Stimulated activated CD4-positive, alpha-beta T cell treated with anti-CD3 and anti-CD28 coated beads, Interleukin-12 subunit alpha, Interleukin-12 subunit beta, amount 100 ng/mL, for 48 hours (primary cell): Measurements from ENCODE around the gene MITF.

Experiments
- DNase-seq, 3 donors: peaks; one replicate each; pipeline ENCODE4 v3.0.0-alpha.2; 2020; ENCODE audit warnings: low read depth in 2 of 3, low spot score in 1 of 3

The MITF gene

DNA sequence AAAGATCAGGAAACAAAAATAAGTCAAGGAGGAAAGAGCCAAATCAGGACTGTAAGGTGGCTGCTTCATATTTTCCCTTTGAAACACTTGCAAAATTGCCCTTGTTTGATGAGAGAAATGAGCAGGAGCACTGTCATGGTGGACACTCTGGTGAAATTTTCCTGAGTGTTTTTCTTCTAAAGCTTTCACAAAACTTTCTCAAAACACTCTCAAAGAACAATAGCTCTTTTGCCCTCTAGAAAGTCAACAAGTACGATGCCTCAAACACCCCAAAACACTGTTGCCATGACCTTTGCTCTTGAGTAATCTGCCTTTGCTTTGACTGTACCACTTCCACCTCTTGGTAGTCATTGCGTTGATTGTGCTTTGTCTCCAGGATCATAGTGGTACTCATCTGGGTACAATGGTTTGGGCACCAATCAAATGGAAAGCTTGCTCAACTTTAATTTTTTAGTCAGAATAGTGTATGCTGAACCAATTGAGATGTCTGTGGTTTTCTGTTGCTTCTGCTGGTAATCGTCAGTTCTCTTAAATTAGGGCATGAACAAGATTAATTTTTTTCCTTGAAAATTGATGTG, 13.2 kb upstream of the MITF start:
- no peak for DNase-seq

DNA sequence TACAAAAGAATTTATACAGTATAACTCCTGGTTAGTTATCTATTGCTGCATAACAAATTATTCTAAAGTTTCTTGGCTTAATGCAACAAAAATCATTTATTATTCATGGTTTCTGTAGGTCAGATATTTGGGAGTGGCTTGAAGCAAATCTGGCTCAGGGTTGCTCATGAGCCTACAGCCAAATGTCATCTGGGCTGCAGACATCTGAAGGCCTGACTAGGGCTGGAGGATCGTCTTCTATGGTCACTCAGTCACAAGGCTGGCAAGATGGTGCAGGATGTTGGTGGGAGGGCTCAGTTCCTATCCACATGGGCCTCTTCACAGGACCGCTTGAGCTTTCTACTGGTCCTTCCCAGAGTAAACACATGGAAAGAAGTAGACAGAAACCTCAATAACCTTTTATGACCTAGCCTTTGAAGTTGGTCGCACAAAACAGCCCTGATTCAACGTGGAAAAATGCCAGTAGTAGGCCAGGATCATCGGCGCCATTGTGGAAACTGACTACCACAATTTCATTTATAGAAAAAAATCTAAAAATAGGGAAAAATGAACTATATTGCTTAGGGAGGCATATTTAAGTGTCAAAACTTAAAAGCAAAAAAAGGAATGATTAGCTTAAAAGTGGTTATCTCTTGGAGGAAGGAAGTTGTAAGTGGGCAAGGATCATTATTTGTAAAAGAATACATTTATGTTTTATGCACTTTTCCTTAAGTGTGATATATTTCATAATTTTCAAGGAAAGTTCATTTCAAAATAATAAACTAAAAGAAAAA, 9.9 kb upstream of the MITF start:
- DNase-seq, result no peak

- no peak for DNase-seq
These were observed 8.2 kb upstream of the MITF start for GRCh38 chr3:69731080-69731479.

DNA sequence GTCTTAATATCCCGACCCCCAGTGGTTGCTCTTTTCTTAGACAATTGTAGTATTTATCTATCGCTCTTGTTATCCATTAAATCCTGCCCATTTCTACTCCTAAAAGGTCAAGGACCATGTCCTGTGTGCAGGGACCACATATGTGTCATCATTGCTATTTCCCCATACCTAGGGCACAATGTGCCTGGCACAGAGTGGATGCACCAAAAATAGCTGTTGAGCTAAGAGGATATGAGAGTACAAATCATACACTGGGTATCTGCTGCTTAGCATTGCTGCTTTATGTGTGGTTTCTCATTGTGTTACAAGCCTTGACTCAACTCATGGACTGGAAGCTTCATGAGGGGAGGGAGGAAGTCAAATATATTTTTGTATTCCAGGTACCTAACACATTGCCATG, 3.4 kb upstream of the MITF start:
- no peak for DNase-seq

- DNase-seq, result no peak
These were observed 1.9 kb upstream of the MITF start for GRCh38 chr3:69737392-69737791.

- DNase-seq, result no peak
These were observed 949 bp upstream of the MITF start for GRCh38 chr3:69738315-69738714.

- DNase-seq, result no peak
These were observed 433 bp upstream of the MITF start for GRCh38 chr3:69738859-69739203.

DNA sequence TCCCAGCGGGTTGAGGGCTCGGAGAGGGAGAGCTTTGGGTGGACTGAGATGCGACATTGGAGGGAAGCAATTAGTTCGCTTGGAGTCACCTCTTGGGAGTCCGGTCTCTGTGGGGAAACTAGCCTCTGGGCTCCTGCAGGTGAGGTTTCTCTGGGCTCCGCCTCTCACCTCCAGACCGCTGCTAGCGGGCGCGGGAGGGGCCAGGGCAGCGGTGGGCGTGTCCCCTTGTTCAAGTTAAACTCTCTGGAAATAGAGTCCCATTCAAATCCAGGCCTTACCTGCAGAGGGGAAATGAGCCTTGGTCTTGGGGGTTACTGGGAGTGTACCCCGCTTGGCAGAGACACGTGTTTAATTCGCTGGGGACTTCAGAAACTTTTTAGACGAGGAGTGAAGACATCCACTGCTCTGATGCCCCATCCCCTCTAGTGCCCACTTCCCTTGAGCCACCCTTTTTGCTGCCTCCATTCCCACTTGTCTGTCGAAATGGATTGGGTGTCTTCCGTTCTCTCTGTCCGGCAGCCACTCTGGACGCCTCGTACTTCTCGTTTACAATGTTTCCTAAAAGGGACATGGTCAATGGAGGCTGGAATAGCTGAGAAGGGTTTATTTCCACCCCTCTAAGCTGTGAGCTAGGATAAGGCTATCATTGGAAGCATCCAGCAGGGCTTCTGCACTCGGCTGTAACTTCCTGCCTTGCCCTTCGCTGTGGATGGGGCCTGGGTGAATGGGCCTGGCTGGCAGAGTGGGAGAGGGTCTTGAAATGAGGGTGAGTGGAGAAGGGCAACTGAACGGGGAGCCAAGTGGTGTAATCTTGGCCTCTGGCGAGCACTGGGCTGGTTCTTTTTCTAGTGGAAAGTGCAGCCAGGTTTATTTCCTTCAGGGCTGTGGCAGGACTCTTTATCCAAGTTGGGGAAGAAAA, 1.1 kb downstream of the MITF start:
- DNase-seq, result no peak

- no peak for DNase-seq
These were observed 1.9 kb downstream of the MITF start for GRCh38 chr3:69741032-69741767.

- no peak for DNase-seq
These were observed 3.1 kb downstream of the MITF start for GRCh38 chr3:69742391-69742790.

DNA sequence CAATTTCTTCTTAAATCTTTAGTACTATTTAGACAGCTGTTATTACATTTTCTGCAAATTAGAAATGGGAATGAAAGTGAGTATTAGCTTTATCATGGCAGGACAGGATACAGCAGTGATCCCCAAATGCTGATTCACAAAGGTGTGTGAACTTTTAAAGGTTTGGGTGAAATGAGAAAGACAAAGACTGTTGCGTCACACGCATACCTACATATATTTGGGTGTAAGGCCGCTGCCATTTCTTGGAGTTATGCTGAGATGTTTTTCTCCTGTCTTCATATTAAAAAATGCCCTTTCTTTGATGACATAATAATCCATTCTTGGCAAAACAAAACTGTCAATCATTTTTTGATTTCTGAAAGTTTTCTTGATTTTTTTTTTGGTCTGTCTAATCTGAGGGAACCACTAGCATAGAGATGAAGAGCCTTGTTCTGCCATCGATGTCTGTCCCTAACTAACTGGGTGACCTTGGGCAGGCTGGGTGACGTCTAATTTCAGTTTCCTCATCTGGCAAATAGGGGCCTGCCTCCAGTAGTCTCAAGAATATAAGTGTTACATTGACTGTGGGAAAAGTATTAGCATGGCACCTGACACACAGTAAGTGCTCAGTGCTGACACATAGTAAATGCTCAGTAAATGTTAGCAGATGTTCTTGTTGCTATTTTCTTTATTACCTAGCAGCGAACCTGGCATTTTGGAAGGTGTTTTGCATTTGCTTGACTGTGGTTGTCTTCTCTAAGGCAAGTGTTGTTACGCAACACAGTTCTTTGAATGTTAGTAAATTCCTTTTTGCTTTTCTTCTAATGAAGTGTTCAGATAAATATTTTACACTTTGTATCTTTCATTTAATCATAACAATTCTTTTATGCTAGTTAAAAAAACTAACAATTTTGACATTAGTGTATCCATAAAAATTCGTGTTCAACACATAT, 5.0 kb downstream of the MITF start:
- DNase-seq, result no peak

DNA sequence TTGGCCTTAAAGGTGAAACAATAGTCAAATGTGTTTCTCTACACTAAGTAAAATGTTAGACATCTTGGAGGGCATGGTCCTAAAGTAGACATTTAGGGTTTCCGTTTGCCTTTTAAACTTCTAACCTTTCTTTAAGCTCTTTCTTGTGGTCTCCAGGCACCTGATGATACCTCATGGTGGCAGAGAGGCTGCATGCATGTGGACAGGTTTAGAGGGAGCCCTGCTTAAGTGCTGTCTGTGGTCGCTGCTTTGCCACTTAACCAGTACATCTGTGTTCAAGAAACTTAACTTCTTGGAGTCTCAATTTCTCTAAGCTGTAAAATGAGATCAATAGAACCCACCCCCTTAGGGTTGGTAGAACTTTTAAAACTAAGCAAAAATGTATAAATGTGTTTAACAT, 6.2 kb downstream of the MITF start:
- no peak for DNase-seq

DNA sequence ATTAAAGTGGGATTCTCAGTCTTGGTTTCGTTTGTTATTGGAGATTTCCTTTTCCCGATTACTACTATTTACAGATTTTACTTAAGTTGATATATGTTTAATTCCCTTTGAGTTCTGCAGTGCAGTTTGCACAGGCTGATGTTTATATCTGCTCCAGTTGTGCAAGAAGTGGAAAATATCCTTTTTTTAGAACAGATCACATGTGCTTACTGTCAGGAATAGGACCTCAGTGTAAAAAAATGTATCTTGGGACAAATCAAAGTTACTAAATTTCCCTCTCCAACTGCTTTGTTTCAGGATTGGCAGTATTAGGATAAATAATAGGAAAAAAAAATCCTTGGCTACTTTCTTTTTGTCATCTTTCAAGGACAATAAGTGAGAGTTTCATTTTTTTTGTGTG, 6.9 kb downstream of the MITF start:
- no peak for DNase-seq

DNA sequence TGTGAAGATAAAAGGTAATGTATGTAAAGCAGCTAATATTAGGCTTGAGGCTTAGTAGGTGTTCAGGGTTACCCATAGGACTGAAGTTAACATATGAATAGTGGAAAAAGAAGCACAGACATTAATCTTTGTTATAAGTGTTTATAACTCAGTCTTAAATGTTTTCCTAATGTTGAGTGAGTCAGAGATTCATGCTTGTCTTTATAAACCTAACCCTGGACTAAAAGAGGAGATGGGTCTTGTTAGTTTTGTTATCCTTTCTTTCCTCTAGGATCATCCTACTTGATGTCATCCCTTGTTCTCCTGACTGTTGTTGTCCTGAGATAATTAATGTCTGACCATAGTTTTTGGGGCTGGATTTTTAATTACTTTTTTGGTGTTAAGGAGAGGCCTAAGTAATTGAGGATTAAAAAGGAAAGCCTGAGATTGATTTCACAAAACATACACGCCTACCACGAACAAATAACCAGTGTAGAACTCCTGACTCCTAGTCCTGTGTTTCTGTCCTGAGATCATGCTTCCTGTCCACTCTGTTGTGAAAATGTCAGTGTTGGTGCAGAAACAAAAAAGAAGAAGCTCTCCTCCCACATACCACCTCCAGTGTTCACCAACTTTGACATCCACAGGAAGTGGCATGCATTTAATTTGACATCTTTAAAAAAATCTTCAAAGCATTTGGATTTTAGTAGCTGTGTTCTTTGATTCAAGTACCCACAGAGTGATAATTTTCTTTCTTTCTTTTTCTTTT, 8.4 kb downstream of the MITF start:
- no peak for DNase-seq

- DNase-seq, result no peak
These were observed 9.2 kb downstream of the MITF start for GRCh38 chr3:69748503-69748902.

GRCh38 chr3:69749461-69749860, 10.2 kb downstream of the MITF start:
- DNase-seq, result no peak

GRCh38 chr3:69750549-69750948, 11.3 kb downstream of the MITF start:
- no peak for DNase-seq

GRCh38 chr3:69751074-69751476, 11.8 kb downstream of the MITF start:
- DNase-seq, result no peak

GRCh38 chr3:69752241-69752640, 13.0 kb downstream of the MITF start:
- no peak for DNase-seq
